KOPT-K1 (cell line): ENCODE results near the gene USPL1.

Source experiments
- H3K27ac ChIP-seq: fragments of 200-600 bp; sonication (generic); 2 replicates; pipeline ENCODE4 v1.5.1; 2016; ENCODE audit warnings: antibody characterized with exemption, mild to moderate bottlenecking, low read depth, low read length; ENCODE audit not compliant: poor library complexity, severe bottlenecking
- H3K36me3 ChIP-seq: fragments of 200-600 bp; sonication (generic); 2 replicates; pipeline ENCODE4 v1.5.1; 2017; ENCODE audit warnings: antibody characterized with exemption, mild to moderate bottlenecking, low read length, moderate library complexity; ENCODE audit not compliant: insufficient read depth
- H3K9me3 ChIP-seq: fragments of 200-600 bp; sonication (generic); 2 replicates; pipeline ENCODE4 v1.5.1; 2017; ENCODE audit warnings: antibody characterized with exemption, low read length, mild to moderate bottlenecking; ENCODE audit not compliant: insufficient read depth, poor library complexity, severe bottlenecking

USPL1 gene

DNA sequence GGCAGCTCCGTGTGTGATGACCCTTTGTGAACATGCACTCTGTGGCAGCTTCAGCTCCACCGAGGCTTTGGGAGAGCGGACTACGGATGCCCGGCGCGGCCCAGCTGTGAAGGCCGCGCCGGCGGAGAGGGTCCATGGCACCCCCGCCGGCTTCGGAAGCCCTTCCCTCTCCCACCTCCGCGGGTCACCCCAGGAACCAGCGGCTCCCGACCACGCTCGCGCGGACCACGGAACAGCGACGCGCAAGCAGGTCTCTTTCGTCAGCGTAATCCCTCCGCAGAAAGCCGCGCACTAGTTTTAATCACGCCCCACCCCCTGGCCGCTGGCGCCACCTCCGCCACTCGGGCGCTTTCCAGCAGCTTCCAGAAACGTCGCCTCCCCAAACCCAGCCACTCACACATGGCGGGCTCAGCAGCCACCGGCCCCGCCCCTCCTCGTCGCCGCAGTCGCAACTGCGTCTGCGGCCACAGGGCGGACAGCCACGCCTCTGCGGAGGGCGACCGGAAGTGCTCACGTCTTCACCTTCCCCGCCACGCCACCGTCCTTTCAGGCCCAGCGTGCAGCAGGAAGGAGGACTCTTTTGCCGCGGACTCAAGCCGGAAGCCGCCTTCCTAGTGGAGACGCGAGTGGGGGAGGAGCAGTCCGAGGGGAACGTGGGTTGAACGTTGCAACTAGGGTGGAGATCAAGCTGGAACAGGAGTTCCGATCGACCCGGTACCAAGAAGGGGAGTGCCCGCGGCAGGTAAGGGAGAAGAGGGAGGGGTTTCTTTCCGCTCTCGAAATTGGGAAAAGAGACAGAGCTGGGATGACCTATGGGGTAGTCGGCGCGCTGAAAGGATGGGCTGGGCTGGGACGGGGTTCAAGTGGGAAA is at the start of gene USPL1:
TSS of gene USPL1 (plus strand) at position 606 of the 871 bp plus-strand sequence. CDS start 3,221 bp downstream, outside the sequence.
- Histone ChIP-seq H3K9me3 (no peaks in the 10 kb centered on the region), H3K36me3 (peaks cover 21% of the 10 kb centered on the region), H3K27ac (peak within 1 kb of the TSS; percentile 97)

DNA sequence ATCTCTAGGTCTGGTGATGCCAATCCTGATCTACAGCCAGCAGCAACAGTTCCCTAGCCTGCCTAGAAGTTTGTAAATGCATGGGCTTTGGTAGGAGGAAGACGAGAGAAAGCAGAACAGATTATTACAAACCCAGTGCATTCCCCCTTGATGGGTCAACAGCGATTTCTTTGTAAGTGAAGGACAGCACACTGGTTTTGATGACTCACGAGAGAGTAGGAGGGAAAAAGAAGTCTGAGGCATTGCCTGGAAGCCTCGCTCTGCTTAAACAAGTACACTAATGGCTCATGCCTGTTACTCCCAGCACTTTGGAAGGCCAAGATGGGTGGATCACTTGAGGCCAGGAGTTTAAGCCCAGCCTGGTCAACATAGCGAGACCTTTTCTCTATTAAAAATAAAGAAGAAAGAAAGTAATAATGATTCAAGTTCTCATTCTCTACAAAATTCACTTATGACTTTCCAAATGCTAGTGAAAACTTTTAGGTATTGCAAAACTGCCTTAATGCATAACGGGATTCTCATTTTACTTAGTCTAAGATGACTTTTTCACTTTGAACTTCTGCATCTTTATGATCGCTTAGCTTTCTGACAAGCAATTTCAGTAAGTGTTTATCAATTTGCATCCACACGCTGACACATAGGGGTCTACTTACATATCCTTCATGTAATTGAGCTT is 47.7 kb upstream of the USPL1 start:
- no peak overlapping the region for H3K27ac ChIP-seq
- no peaks in the 10 kb centered on the region for H3K9me3 ChIP-seq
- H3K36me3 ChIP-seq = no peaks in the 10 kb centered on the region

DNA sequence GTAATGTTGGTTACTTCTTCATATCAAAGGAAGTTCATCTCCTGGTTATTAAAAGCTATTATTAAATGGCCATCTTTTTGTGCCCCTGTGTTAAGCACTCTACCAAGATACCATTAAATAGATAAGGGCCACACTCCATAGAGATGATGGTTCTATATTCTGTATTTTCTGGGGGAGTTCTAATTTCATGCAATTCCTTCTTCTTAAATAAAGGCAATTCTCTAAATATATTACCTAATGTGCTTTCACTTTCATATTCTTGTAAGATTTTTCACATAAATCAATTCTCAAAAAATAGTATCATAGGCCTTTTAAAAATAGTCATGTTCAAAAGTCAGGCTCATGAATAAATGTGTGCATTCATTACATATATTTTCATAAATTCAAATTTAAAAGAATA is 47.0 kb upstream of the USPL1 start:
- no peaks in the 10 kb centered on the region for H3K36me3 ChIP-seq
- no peak overlapping the region for H3K27ac ChIP-seq
- H3K9me3 ChIP-seq = no peaks in the 10 kb centered on the region

DNA sequence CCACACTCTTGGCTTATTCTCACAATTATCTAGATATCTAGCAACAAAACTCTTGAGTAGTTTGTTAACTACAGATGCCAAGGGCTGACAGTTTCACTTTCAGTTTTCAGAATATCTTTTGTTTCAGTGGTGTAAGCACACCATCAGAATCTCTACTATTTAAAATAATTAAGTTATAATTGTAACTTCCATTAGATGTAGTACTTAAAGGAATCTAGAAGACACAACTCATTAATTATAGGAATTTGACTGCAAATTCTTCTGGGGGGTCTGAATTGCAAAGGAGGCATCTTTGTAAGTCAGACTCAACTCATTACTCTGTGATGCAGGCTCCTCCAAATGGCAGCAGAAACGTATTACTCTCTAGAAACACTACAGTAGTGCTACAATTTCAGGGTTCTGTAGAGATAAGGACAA is 44.9 kb upstream of the USPL1 start:
- no peaks in the 10 kb centered on the region for H3K36me3 ChIP-seq
- H3K9me3 ChIP-seq = no peaks in the 10 kb centered on the region
- H3K27ac ChIP-seq = peak overlapping the region; percentile 82

DNA sequence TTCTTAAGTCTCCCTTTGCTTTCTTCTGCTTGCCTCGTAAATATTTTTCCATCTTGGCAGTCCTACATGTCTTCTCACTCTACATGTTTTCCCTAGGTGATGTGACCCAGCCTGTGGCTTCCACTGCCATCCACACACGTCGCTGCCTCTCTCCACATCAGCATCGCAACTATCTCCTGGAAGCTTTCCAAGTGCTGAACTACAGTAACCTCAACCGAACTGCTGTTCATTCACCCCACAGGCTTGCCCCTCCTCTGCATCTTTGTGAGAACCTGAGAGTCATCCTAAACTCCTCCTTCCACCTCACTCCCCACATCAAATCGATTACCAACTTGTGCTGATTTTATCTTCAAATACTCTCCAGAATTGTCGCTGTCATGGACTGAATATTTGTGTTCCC is 41.2 kb upstream of the USPL1 start:
- Histone ChIP-seq H3K27ac (no peak overlapping the region), H3K9me3 (no peaks in the 10 kb centered on the region), H3K36me3 (no peaks in the 10 kb centered on the region)

DNA sequence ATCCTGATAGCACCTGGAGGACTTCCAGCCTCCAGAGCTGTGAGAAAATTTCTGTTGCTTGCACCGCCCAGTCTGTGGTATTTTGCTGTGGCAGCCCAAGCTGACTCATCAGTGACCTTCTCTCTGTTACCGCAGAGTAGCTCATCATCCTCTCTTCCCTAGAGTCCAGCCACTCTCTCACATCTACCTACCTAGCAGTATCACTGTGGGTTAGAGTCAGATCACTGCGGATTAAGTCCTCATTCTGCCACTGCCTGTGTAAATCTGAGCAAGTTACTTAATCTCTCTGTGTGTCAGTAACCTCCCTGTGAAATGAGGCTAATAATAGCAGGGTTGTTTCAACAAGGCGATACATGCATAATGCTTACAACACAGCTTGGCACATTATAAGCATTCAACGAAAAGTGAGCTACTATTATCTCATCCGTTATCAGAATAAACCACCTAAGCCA is 40.3 kb upstream of the USPL1 start:
- H3K9me3 ChIP-seq = no peaks in the 10 kb centered on the region
- H3K27ac ChIP-seq = no peak overlapping the region

DNA sequence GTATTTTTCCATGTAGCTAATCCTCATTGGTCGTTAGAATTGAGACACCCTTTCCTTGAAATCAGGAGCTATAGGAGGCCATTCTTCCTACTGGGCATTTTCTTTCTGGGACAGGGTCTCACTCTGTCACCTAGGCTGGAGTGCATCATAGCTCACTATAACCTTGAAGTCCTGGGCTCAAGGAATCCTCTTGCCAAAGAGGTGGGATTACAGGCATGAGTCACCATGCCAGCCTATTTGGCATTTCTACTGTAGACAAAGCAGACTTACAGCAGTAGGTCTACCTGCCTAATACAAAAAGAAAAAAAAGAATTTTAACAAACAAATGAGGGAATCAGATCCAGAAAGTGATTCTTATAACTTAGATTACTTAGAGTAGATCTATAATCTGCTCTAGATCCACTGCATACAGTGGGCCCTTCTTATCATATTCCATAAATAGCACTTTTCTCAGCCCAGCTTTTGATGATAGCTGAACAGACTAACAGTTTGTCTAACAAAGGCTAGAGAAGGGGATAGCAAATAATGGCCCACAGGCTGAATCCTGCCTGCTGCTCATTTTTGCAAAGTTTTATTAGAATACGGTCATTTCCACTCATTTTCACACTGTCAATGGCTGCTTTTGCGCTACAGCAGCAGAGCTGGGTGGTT is 36.7 kb upstream of the USPL1 start:
- no peaks in the 10 kb centered on the region for H3K9me3 ChIP-seq
- H3K27ac ChIP-seq = no peak overlapping the region
- no peaks in the 10 kb centered on the region for H3K36me3 ChIP-seq

More for the DNA sequence above, 40.3 kb upstream of the USPL1 start:
- H3K36me3 ChIP-seq = no peaks in the 10 kb centered on the region

DNA sequence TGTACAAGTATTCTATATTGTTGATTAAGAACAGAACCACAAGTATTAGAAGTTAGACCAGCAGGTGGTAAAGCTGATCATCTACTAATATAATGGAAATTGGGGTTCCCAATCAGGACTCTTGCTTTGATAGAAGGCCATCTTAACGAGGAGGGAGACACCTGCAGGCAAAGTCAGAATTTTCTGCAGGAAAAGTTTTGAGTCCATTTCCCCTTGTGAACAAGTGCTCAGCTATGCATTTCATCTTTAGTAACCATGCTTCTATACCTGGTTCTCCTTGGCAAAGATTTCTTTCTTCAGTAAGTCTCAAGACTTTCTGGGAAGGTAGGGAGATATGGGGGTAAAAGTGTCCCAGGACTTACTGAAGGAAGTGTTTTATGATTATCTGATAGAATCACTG is 36.1 kb upstream of the USPL1 start:
- Histone ChIP-seq H3K27ac (no peak overlapping the region), H3K9me3 (no peaks in the 10 kb centered on the region), H3K36me3 (no peaks in the 10 kb centered on the region)

DNA sequence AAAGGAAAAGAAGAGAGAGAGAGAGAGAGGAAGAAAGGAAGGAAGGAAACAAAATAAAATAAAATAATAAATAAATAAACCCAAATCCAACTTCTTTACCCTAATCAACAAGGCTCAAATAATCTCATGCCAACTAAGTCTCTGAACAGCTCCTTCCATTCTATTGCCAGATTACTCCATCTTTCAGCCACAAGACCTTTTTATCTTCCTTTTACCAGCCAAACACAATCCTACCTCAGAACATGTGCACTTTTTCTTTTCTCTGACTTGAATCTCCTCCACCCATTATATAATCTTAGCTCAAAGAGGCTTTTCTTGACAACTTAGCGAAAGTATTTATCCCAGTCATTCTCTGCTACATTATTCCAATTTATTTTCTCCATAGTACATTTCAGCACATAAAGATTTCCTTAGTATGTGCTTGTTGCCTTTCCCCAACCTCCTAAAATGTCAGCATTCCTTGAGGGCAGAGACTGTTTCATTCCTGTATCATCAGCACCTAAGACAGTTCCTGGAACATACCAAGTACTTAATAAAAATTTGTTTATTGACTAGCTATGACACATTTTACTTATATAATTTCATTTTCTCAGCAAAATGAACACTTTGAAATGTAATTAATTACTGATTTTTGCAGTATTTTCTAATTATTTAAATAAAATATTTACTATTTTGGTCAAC is 33.5 kb upstream of the USPL1 start:
- H3K9me3 ChIP-seq = no peaks in the 10 kb centered on the region
- H3K36me3 ChIP-seq = no peaks in the 10 kb centered on the region
- no peak overlapping the region for H3K27ac ChIP-seq

DNA sequence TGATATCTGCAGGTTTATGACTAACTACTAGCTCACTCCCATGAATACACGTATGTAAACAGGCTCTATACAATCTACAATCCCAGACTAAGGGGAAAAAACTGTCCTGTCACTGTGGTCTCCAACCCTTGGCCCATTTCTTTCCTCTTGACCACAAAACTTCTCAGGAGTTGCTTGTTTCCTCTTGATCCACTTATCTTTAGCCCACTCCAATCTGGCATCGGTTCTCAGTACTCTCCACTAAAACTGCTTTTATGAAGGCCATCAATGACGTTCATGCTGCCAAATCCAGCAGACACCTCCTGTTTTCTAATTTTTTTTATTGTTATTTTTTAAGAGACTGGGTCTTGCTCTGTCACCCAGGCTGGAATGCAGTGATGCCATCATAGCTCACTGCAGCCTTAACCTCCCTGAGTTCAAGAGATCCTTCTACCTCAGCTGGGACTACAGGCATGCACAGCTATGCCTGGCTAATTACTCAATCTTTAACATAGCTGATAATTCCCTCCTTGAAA is 31.9 kb upstream of the USPL1 start:
- Histone ChIP-seq H3K9me3 (no peaks in the 10 kb centered on the region), H3K27ac (no peak overlapping the region), H3K36me3 (no peaks in the 10 kb centered on the region)

DNA sequence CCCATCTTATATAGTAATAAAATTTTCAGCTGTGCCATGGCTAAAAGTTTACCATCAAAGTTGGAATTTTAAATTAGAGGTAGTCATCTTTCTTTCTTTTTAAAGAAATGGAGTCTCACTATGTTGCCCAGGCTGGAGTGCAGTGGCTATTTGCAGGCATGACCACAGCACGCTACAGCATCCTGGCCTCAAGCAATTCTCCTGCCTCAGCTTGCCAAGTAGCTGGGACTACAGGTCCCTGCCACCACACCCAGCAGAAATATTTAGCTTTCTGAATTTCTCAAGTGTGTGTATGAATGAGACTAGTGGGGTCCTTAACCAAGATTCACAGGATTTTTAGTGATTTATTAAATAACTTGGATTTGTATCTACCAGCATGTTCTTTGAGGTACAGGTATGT is 30.5 kb upstream of the USPL1 start:
- no peaks in the 10 kb centered on the region for H3K36me3 ChIP-seq

DNA sequence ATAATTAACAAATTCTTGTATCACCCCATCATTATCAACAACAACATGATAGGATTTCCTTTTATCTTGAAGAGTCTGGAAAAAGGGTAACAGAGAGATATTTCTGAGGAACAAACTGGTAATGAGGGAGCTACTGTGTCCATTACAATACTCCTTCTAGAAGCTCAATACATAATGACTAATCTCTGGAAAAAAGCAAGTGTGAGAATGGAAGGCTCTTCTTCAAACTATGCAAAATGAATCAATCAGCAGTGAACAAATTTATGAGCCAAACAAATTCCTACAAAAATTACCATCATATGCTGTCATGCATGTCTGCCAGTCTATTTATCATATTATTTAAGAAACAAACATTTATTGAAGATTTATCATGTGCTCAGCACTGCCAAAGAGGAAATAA is 30.0 kb upstream of the USPL1 start:
- Histone ChIP-seq H3K36me3 (no peaks in the 10 kb centered on the region), H3K27ac (no peak overlapping the region), H3K9me3 (no peaks in the 10 kb centered on the region)

More for the DNA sequence above, 30.5 kb upstream of the USPL1 start:
- no peaks in the 10 kb centered on the region for H3K9me3 ChIP-seq
- no peak overlapping the region for H3K27ac ChIP-seq

DNA sequence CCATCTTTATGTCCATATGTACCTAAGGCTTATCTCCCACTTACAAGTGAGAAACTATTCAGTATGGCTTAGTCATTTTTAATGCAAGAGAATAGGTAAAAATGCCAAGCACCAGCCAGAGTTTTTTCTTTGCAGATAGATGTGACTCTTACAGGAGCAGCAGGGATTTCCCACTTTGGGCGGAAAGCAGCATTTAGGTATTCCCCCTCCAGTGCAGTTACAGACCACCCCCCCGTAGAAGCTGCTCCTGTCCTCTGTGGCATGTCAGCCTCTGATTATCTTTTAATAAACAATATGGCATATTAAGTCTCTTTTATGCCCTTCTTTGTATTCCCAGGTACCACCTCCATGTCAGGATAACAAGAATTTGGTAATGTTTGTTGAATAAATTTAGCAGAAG is 24.7 kb upstream of the USPL1 start:
- H3K9me3 ChIP-seq = no peaks in the 10 kb centered on the region
- H3K27ac ChIP-seq = no peak overlapping the region
- no peaks in the 10 kb centered on the region for H3K36me3 ChIP-seq

DNA sequence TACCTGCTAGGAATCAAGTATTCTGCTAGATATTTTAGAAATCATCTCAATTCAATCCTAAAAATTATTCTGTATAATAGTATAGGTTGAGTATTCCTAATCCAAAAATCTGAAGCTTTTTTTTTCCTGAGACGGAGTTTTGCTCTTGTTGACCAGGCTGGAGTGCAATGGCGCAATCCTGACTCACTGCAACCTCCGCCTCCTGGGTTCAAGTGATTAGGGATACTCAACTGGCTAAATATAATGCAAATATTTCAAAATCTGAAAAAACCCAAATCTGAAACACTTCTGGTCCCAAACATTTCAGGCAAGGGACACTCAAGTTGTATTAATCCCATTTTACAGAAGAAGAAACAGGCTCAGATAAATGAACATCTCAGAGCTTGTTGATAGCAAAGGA is 17.2 kb upstream of the USPL1 start:
- Histone ChIP-seq H3K9me3 (no peaks in the 10 kb centered on the region), H3K27ac (no peak overlapping the region), H3K36me3 (no peaks in the 10 kb centered on the region)

DNA sequence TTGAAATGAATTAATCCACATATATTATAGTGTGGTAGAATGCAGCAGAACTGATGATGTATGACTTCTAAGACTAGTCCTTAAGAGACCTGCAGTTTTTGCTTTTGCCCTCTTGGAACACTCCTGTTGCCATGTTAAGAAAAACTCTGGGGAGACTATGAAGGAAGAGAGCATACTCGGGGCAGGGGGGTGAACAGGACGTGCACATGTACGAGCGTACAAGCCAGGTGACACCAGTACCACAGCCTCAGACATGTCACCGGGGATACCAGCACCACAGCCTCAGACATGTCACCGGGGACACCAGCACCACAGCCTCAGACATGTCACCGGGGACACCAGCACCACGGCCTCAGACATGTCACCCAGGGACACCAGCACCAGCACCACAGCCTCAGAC is 15.9 kb upstream of the USPL1 start:
- H3K36me3 ChIP-seq = no peaks in the 10 kb centered on the region
- no peak overlapping the region for H3K27ac ChIP-seq

More for the DNA sequence above, 15.9 kb upstream of the USPL1 start:
- H3K9me3 ChIP-seq = no peaks in the 10 kb centered on the region
